ELF-1 (cell line): ENCODE results near the gene SERTAD1.
A peak's percentile ranks its signal among the peaks of the same experiment; 100 is the strongest.
"Not testable (repeated sequence)": the region's sequence is repeated elsewhere in the genome, so short reads cannot be mapped to it uniquely, and the experiment has no call there.

Experiments used
- DNase-seq: peaks from one replicate; pipeline ENCODE4 v3.0.0-alpha.2; 2016; ENCODE audit warnings: low read depth, low spot score

The SERTAD1 gene, protein sequence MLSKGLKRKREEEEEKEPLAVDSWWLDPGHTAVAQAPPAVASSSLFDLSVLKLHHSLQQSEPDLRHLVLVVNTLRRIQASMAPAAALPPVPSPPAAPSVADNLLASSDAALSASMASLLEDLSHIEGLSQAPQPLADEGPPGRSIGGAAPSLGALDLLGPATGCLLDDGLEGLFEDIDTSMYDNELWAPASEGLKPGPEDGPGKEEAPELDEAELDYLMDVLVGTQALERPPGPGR

GRCh38 chr19:40425450-40426287 is at the start of gene SERTAD1:
TSS of gene SERTAD1 (minus strand) at chr19:40425992. CDS start at chr19:40423546, 2,446 bp downstream.
- DNase-seq: peak; percentile 100

- no peak for DNase-seq
Observed at GRCh38 chr19:40474737-40475136, 48.9 kb upstream of the SERTAD1 start.

DNA sequence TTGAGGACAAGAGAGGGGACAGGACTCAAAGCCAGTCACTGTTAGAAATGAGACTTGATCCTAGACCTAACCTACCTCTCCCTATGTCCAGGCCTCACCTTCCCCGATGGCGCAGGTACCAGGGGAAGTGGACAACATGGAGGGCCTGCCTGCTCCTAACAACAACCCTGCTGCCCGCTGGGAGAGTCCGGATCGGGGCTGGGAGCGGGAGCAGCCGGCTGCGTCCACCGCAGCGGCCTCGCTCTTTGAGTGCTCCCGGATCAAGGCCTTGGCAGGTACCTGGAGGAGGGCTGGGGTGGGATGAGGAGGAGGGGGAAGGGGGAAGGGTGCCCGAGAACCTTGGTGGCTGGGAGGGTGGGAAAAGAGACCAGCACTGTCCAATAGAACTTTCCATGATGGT is 46.7 kb upstream of the SERTAD1 start:
- DNase-seq: no peak

DNA sequence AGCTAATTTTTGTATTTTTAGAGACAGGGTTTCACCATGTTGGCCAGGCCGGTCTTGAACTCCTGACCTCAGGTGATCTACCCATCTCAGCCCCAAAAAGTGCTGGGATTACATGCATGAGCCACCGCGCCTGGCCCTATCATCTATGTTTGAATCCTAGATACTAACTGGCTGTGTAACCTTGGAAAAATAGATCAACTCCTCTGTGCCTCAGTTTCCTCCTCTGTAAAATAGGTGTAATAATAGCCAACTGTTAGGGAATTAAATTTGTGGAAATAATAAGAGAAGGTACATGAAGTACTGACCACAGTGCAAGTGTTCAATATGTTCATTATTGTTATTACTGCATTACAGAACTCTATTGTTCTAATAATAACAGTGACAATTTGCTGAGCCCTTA is 45.3 kb upstream of the SERTAD1 start:
- no peak for DNase-seq

DNA sequence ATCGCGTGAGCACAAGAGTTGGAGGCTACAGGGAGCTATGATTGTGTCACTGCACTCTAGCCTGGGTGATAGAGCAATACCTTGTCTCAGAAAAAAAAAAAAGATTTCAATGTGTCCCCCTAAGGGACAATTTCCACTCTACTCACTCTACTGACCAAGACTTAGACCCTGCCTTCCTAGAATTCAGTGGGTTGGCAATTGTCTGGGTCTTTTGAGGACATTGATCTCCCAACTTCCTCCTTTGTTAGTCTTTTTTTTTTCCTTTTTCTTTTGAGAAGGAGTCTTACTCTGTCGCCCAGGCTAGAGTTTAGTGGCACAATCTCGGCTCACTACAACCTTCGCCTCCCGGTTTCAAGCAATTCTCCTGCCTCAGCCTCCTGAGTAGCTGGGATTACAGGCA is 43.2 kb upstream of the SERTAD1 start:
- no peak for DNase-seq

GRCh38 chr19:40466985-40467734 is 41.4 kb upstream of the SERTAD1 start, which contains the start of gene SPTBN4:
TSS of gene SPTBN4 (plus strand) at chr19:40467001. CDS start at chr19:40472622, 5,621 bp downstream.
- DNase-seq: no peak

GRCh38 chr19:40466219-40466984 is 40.6 kb upstream of the SERTAD1 start:
- no peak for DNase-seq

GRCh38 chr19:40465557-40466218 is 39.9 kb upstream of the SERTAD1 start, which contains the start of gene BLVRB:
TSS of gene BLVRB (minus strand) at chr19:40465745. CDS start at chr19:40465688, 57 bp downstream.
- DNase-seq: peak; percentile 99

GRCh38 chr19:40465025-40465556 is 39.3 kb upstream of the SERTAD1 start:
- DNase-seq: peak; percentile 26

- DNase-seq: peak; percentile 88
Observed at GRCh38 chr19:40464059-40465024, 38.5 kb upstream of the SERTAD1 start.

- not testable (repeated sequence) for DNase-seq
Observed at GRCh38 chr19:40463587-40464037, 37.8 kb upstream of the SERTAD1 start.

GRCh38 chr19:40461669-40462221 is 36.0 kb upstream of the SERTAD1 start:
- DNase-seq: no peak

GRCh38 chr19:40460185-40460584 is 34.4 kb upstream of the SERTAD1 start:
- no peak for DNase-seq

- no peak for DNase-seq
Observed at GRCh38 chr19:40458597-40458974, 32.8 kb upstream of the SERTAD1 start.

DNA sequence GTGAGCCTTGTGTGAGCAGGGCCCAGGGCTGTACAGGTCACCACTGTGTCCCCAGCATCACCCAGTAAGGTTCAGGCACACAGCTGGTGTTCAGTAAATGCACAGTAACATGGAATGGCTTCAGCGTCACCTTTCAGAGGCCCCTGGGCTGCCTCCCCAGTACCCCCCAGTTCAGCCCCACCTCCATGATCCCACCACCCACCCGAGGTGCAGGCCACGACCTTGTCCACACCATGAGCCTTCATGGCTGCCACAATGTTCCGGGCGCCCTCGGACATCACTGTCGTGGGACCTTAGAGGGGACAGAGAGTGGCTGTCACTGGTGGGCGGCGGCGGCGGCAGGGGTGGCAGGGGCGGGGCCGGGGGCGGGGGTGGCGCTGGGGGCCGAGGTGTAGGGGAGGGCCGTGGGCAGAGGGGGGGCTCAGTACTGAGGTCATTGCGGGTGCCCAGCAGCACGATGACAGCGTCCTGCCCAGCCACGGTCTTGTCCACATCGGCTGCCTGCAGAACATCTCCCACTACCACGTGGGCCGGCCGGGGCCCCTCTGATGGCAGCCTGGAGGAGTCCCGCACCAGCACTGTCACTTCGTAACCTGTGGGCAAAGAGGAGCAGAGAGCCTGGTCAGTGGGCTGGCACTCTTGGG is 32.3 kb upstream of the SERTAD1 start:
- no peak for DNase-seq

- DNase-seq: no peak
Observed at GRCh38 chr19:40457048-40457447, 31.3 kb upstream of the SERTAD1 start.

GRCh38 chr19:40453943-40454342 is 28.2 kb upstream of the SERTAD1 start:
- DNase-seq: not testable (repeated sequence)

- no peak for DNase-seq
Observed at GRCh38 chr19:40453151-40453735, 27.5 kb upstream of the SERTAD1 start.
